ENCODE results near the gene PARD3B.

GRCh38 chr2:205571360-205571959, 1026.2 kb downstream of the PARD3B start:
- TF ChIP-seq POLR2A (IDR thresholded peaks at IDR 0.05) (no peak), CTCF (IDR thresholded peaks at IDR 0.05) (no peak)

All from prostate gland (tissue), 2 donors.